ENCODE measurements around the gene OLFML1.

The OLFML1 gene

DNA sequence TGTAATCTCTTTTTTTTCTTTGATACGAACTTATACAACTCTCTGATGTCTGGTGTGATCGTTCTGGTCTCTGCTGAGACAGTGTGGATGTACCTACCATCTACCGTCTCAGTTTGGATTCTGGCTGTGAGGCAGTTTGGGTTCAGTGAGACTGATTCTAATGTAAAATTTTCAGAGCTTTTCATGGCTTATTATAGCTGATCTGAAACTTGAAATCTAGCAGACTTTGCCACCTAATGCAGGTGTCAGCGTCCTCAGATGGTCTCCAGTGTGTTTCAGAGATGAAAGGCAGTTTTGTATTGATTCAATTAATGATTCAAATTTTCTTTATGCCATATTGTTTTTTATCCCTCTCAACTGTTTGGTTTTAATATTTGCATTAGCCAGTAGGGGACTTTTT lies 64.4 kb downstream of the OLFML1 start:
- no peaks in the 10 kb centered on the region for H3K9me3 ChIP-seq (replicated peaks; ENCODE audit: low read length)
- no peaks in the 10 kb centered on the region for H3K4me1 ChIP-seq (ENCODE audit: control insufficient read depth, insufficient read depth, low read length)
- H3K36me3 ChIP-seq (ENCODE audit: insufficient read depth, low read length), result no peaks in the 10 kb centered on the region
- H3K27me3 ChIP-seq (ENCODE audit: control insufficient read depth, insufficient read depth, low read length), result peaks cover 7% of the 10 kb centered on the region
- H3K4me2 ChIP-seq (ENCODE audit: low read length), result no peak overlapping the region
- no peak overlapping the region for H3K9ac ChIP-seq (ENCODE audit: low read depth, low read length)
- H3K4me3 ChIP-seq (ENCODE audit: low read length), result no peak overlapping the region

DNA sequence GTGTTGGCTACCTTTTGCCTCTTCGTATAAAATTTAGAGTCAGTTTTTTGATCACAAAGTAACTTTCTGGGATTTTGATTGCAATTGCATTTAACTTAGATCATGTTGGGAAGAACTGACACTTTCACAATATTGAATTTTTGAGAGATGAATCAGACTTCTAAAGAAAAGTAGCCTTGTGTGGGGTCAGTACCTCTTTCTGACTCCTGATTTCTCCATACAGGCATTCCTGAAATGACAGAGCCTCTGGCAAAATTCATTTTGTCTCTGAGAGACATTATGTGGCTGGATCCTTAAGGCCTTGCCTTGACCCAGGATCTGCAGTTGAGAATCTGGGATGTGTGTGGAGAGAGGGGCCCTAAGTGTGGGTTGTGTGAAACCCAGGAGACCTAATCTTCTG lies 66.3 kb downstream of the OLFML1 start:
- Histone ChIP-seq H3K36me3 (ENCODE audit: insufficient read depth, low read length) (no peaks in the 10 kb centered on the region), H3K4me3 (ENCODE audit: low read length) (no peak overlapping the region), H3K4me1 (ENCODE audit: control insufficient read depth, insufficient read depth, low read length) (no peaks in the 10 kb centered on the region), H3K27me3 (ENCODE audit: control insufficient read depth, insufficient read depth, low read length) (peaks cover 12% of the 10 kb centered on the region), H3K9me3 (replicated peaks; ENCODE audit: low read length) (no peaks in the 10 kb centered on the region), H3K9ac (ENCODE audit: low read depth, low read length) (no peak overlapping the region), H3K4me2 (ENCODE audit: low read length) (no peak overlapping the region)

DNA sequence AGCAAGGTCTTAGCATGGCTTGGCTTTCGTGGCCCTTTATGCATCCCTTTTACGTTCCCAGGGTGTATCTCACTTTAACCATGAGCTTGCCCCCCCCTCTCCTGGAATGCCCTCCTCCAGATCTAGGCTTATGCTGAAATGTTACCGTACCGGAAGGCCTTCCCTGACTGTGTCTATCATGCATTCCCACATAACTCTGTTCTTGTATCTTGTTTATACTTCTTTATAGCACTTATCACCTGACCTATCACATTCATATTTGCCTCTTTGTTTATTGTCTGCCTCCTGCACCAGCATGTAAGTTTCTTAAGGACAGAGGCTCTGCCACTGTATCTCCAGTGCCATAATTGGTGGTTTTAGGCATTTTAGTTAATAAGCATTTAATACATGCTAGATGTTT lies 67.4 kb downstream of the OLFML1 start:
- H3K4me1 ChIP-seq (ENCODE audit: control insufficient read depth, insufficient read depth, low read length), result no peaks in the 10 kb centered on the region
- no peaks in the 10 kb centered on the region for H3K9me3 ChIP-seq (replicated peaks; ENCODE audit: low read length)
- no peaks in the 10 kb centered on the region for H3K36me3 ChIP-seq (ENCODE audit: insufficient read depth, low read length)
- no peak overlapping the region for H3K4me2 ChIP-seq (ENCODE audit: low read length)
- no peak overlapping the region for H3K4me3 ChIP-seq (ENCODE audit: low read length)
- H3K27me3 ChIP-seq (ENCODE audit: control insufficient read depth, insufficient read depth, low read length), result peaks cover 9% of the 10 kb centered on the region
- H3K9ac ChIP-seq (ENCODE audit: low read depth, low read length), result no peak overlapping the region

DNA sequence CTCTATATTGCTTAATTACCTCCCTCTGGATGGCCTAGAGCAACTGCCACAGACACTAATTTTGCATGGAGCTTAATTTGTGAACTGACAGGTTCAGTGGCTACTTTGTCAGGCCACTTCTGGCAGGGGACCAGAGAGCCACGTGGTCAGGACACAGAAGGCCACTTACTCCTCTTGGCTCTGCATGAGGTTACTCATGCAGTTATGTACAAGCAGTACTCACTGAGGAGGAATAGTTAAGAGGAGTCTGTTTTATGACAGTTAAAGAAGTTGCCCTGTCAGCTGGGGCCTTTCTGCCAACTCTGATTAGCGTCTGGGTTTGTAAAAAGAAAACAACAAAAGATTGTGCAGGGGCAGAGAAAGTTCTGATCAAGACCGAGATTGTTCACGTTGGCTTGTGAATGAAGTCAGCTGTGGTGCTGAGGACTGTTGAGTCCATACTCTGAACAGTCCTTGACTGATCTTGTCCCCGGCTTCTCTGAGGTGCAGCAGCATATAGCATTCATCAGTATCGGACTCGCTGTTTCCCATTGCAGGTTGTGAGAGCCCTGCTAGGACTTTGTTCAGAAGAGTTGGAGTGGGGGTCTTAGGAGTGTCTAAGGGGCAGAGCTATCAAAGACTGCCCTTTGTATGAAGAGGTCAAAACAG lies 69.9 kb downstream of the OLFML1 start:
- H3K4me1 ChIP-seq (ENCODE audit: control insufficient read depth, insufficient read depth, low read length), result no peaks in the 10 kb centered on the region
- no peak overlapping the region for H3K4me3 ChIP-seq (ENCODE audit: low read length)
- peaks cover 6% of the 10 kb centered on the region for H3K27me3 ChIP-seq (ENCODE audit: control insufficient read depth, insufficient read depth, low read length)
- H3K9me3 ChIP-seq (replicated peaks; ENCODE audit: low read length), result no peaks in the 10 kb centered on the region
- no peaks in the 10 kb centered on the region for H3K36me3 ChIP-seq (ENCODE audit: insufficient read depth, low read length)
- H3K9ac ChIP-seq (ENCODE audit: low read depth, low read length), result no peak overlapping the region
- no peak overlapping the region for H3K4me2 ChIP-seq (ENCODE audit: low read length)

DNA sequence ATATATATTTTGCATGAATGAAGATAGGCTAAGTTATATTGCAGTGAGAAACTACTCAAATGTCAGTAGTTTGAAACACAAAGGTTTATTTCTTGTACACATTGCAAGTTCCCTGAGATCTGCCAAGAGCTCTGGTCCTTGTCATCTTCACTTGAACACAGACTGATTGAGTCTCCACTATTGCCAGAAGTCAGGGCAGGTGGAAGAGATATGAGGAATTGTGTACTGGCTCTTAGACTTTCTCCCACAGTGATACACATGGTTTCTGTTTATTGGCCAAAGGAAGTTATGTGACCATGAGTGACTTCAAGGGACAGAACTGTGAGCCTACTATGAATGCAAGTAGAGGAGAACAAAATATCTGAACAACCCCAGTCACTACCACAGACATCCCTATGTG lies 72.7 kb downstream of the OLFML1 start:
- no peaks in the 10 kb centered on the region for H3K36me3 ChIP-seq (ENCODE audit: insufficient read depth, low read length)
- no peak overlapping the region for H3K4me2 ChIP-seq (ENCODE audit: low read length)
- no peak overlapping the region for H3K4me3 ChIP-seq (ENCODE audit: low read length)
- no peaks in the 10 kb centered on the region for H3K4me1 ChIP-seq (ENCODE audit: control insufficient read depth, insufficient read depth, low read length)
- H3K9ac ChIP-seq (ENCODE audit: low read depth, low read length), result no peak overlapping the region
- peaks cover 7% of the 10 kb centered on the region for H3K27me3 ChIP-seq (ENCODE audit: control insufficient read depth, insufficient read depth, low read length)
- H3K9me3 ChIP-seq (replicated peaks; ENCODE audit: low read length), result no peaks in the 10 kb centered on the region

DNA sequence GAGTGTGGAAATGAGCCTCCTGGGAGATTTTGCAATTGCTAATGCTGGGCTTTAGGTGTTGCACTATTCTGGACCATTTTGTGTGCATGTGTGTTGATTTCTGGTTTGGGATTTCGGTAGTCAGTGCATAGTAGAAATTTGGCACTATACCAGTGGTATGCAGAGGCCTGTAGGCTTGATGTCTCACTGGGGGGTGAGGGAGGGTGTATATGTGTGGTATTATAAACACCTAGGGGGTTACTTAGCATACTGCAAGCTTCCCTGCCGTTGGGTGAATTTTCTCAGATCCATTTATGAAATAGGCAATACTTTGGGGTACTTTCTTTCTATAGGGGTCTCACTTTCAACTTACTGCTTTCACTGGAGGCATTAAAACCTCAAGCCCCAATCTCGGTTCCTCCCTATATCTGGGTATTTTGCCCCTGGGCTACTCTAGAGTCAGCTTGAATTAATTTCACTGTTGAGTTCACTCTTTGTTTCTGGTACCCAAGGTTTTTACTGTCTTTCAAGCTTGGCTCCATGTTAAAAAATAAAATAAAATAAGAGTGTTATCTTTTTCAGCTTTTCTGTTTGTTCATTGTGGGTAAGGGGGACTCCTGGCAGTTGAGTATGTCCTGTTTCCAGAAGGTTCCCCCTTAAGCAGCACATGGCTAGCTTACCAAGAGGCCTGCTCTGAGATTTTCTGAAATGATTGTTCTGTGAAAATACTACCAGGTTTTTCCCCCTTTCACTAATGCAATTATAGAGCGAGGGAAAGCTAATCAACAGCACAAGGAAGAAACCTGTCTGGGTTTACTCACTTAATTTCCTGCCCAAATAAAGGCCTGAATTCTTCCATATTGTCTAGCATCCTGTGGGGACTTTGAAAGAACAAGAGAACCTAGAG lies 74.3 kb downstream of the OLFML1 start:
- H3K36me3 ChIP-seq (ENCODE audit: insufficient read depth, low read length), result no peaks in the 10 kb centered on the region
- H3K9me3 ChIP-seq (replicated peaks; ENCODE audit: low read length), result no peaks in the 10 kb centered on the region
- H3K27me3 ChIP-seq (ENCODE audit: control insufficient read depth, insufficient read depth, low read length), result peaks cover 12% of the 10 kb centered on the region
- H3K9ac ChIP-seq (ENCODE audit: low read depth, low read length), result no peak overlapping the region
- no peak overlapping the region for H3K4me3 ChIP-seq (ENCODE audit: low read length)
- no peaks in the 10 kb centered on the region for H3K4me1 ChIP-seq (ENCODE audit: control insufficient read depth, insufficient read depth, low read length)
- no peak overlapping the region for H3K4me2 ChIP-seq (ENCODE audit: low read length)
